ENCODE measurements around the gene XKR8.

Gene XKR8

GRCh38 chr1:27936370-27936769 is 23.4 kb upstream of the XKR8 start:
- no peaks in the 10 kb centered on the region for H3K27me3 ChIP-seq
- no peak for TF ChIP-seq Cebpa-rat (IDR thresholded peaks at IDR 0.05)
- no peak overlapping the region for H3K9ac ChIP-seq
- H3K27ac ChIP-seq, result no peak overlapping the region
- H3K9me3 ChIP-seq, result no peaks in the 10 kb centered on the region
- H3K36me3 ChIP-seq, result no peaks in the 10 kb centered on the region
- H4K20me1 ChIP-seq, result no peaks in the 10 kb centered on the region
- peaks cover 8% of the 10 kb centered on the region for H3K4me1 ChIP-seq
- no peak overlapping the region for H3K4me2 ChIP-seq
- H3K4me3 ChIP-seq, result no peak overlapping the region

GRCh38 chr1:27937524-27937836 is 22.3 kb upstream of the XKR8 start:
- H3K4me2 ChIP-seq, result no peak overlapping the region
- H3K4me1 ChIP-seq, result peaks cover 8% of the 10 kb centered on the region
- H3K9ac ChIP-seq, result no peak overlapping the region
- H3K27ac ChIP-seq, result no peak overlapping the region
- no peaks in the 10 kb centered on the region for H3K9me3 ChIP-seq
- no peak overlapping the region for H3K4me3 ChIP-seq
- H3K36me3 ChIP-seq, result no peaks in the 10 kb centered on the region
- no peak for TF ChIP-seq Cebpa-rat (IDR thresholded peaks at IDR 0.05)
- no peaks in the 10 kb centered on the region for H4K20me1 ChIP-seq
- H3K27me3 ChIP-seq, result no peaks in the 10 kb centered on the region

DNA sequence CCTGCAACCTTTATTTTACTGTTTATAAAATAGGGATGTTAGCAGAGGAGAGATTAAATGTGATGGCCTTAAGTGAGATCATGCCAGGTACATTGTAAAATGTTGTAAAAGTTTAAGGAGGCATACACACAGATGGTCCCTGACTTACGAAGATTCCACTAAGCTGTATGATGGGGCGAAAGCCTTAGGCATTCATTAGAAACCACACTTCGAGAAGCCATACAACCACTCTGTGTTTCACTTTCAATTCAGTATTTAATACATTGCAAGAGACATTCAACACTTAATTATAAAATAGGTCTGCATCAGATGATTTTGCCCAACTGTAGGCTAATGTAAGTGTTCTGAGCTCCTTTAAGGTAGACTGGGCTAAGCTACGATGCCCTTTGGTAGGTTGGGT is 21.3 kb upstream of the XKR8 start:
- H3K4me2 ChIP-seq, result no peak overlapping the region
- no peaks in the 10 kb centered on the region for H3K27me3 ChIP-seq
- TF ChIP-seq Cebpa-rat (IDR thresholded peaks at IDR 0.05), result no peak
- no peak overlapping the region for H3K27ac ChIP-seq
- no peak overlapping the region for H3K9ac ChIP-seq
- H3K4me3 ChIP-seq, result no peak overlapping the region
- H4K20me1 ChIP-seq, result no peaks in the 10 kb centered on the region
- no peaks in the 10 kb centered on the region for H3K36me3 ChIP-seq
- peaks cover 12% of the 10 kb centered on the region for H3K4me1 ChIP-seq
- H3K9me3 ChIP-seq, result no peaks in the 10 kb centered on the region

- no peaks in the 10 kb centered on the region for H3K36me3 ChIP-seq
- no peak for TF ChIP-seq Cebpa-rat (IDR thresholded peaks at IDR 0.05)
- H3K4me2 ChIP-seq, result no peak overlapping the region
- no peaks in the 10 kb centered on the region for H3K9me3 ChIP-seq
- peaks cover 6% of the 10 kb centered on the region; the same call in 1 of the 2 replicates for H3K4me1 ChIP-seq
- no peak overlapping the region for H3K4me3 ChIP-seq
- H3K9ac ChIP-seq, result no peak overlapping the region
- no peak overlapping the region for H3K27ac ChIP-seq
- H3K27me3 ChIP-seq, result no peaks in the 10 kb centered on the region
- no peaks in the 10 kb centered on the region for H4K20me1 ChIP-seq
These were observed 19.5 kb upstream of the XKR8 start for GRCh38 chr1:27940297-27940696.

DNA sequence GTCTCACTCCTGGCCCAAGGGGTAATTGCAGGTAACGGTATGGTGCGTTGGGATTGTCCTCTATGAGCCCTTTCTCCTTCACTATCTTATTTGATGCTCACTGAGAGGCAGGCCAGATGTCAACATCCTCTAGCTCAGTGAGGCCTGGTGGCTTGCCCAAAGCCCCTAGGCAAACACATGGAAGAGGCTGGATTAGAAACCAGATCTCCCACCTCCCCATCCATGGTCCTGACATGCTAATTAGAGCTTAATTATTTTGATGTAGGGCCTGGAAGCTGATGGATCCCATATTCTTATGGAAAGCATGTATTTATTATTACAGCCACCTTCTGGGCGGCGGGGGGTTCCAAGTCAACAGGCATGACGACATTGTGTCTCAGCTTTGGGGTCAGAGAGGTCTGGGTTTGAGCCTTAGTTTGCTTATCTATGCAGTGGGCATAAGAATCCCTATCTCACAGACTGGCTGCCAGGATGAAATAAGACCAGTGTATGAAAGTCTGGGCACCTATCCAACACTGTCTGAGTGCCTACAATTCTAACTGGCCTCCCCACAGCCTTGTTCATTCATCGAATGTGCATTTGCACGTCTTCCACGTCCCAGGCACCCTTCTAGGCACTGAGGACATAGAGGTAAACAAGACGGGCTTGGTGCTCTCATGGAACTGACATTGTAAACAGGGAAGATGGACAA is 18.8 kb upstream of the XKR8 start:
- H3K9ac ChIP-seq, result no peak overlapping the region
- H4K20me1 ChIP-seq, result no peaks in the 10 kb centered on the region
- no peak for TF ChIP-seq Cebpa-rat (IDR thresholded peaks at IDR 0.05)
- H3K27ac ChIP-seq, result no peak overlapping the region
- no peak overlapping the region for H3K4me3 ChIP-seq
- no peaks in the 10 kb centered on the region for H3K36me3 ChIP-seq
- no peak overlapping the region for H3K4me2 ChIP-seq
- no peaks in the 10 kb centered on the region for H3K9me3 ChIP-seq
- H3K27me3 ChIP-seq, result no peaks in the 10 kb centered on the region
- 0 out of 2 replicates have a peak, but pooled peaks cover 6% of the 10 kb centered on the region for H3K4me1 ChIP-seq

DNA sequence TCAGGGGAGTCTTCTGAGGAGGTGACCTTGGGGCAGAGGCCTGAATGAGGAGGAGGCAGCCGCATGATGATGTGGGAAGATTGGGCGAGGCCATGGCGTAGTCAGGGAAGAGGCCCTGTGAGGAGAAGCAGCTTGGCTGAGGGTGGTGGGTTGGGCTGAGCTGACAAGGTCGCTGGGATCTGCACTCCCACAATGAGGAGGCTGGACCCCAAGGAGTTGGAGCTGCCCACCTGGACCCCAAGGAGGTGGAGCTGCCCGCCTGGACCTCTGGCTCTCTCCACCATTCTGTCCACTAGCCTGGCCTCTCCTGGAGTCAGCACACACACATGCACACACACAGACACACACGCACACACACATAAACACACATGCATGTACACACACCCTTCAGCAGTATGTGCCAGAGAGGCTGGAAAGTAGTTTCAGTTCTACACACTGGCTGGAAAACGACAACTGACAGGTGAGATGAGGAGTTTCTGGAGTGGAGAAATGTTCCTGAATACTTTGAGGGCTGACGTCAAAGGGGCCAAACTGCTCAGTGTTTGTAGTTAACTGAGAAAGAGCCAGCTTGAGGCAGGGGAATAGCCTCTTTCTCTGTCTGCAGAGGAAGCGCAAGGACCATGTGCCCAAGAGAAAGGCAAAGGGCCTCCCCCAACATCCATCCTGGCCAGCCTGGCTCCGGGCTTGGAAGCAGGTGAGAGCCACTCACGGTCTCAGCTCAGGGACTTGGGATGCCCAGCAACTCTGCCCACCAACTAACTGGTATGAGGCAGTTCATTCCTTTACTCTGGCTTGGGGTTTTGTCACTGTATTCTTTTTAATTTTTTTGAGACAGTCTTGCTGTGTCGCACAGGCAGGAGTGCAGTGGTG is 17.9 kb upstream of the XKR8 start:
- Histone ChIP-seq H3K27ac (no peak overlapping the region), H3K36me3 (no peaks in the 10 kb centered on the region), H3K9me3 (no peaks in the 10 kb centered on the region), H3K4me2 (no peak overlapping the region), H4K20me1 (no peaks in the 10 kb centered on the region), H3K27me3 (no peaks in the 10 kb centered on the region), H3K4me3 (no peak overlapping the region), H3K9ac (no peak overlapping the region), H3K4me1 (0 out of 2 replicates have a peak, but pooled peaks cover 6% of the 10 kb centered on the region)
- no peak for TF ChIP-seq Cebpa-rat (IDR thresholded peaks at IDR 0.05)

- no peak overlapping the region for H3K27ac ChIP-seq
These were observed 14.8 kb upstream of the XKR8 start for GRCh38 chr1:27945020-27945419.

DNA sequence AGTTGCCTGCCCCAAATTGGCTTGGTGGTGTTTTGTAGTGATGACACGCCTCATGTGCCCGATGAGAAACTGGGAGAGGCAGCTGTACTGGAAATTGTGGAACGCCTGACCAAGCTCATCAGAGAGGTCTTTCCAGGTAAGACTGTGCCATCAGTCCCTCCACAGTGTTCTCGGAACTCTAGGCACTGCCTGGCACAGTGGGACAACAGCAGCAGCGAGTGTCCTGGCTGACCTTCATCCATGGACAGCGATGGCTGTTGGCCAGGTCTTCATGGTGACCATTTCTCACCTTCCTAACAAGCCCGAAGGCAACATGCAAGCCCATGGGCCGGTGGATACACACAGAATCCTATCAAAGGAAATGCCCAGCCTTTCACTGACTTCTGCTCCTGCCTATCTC is 10.7 kb upstream of the XKR8 start:
- Histone ChIP-seq H3K4me3 (no peak overlapping the region), H3K27me3 (no peaks in the 10 kb centered on the region), H4K20me1 (no peaks in the 10 kb centered on the region), H3K9me3 (no peaks in the 10 kb centered on the region), H3K9ac (no peak overlapping the region), H3K4me2 (no peak overlapping the region), H3K36me3 (no peaks in the 10 kb centered on the region), H3K4me1 (no peaks in the 10 kb centered on the region), H3K27ac (no peak overlapping the region)
- no peak for TF ChIP-seq Cebpa-rat (IDR thresholded peaks at IDR 0.05)

More at GRCh38 chr1:27945020-27945419, 14.8 kb upstream of the XKR8 start:
- H3K27me3 ChIP-seq, result no peaks in the 10 kb centered on the region
- H3K36me3 ChIP-seq, result no peaks in the 10 kb centered on the region
- H3K4me1 ChIP-seq, result 0 out of 2 replicates have a peak, but pooled peaks cover 6% of the 10 kb centered on the region
- no peaks in the 10 kb centered on the region for H4K20me1 ChIP-seq
- H3K9ac ChIP-seq, result no peak overlapping the region
- H3K4me3 ChIP-seq, result no peak overlapping the region
- H3K4me2 ChIP-seq, result no peak overlapping the region
- no peak for TF ChIP-seq Cebpa-rat (IDR thresholded peaks at IDR 0.05)
- H3K9me3 ChIP-seq, result no peaks in the 10 kb centered on the region

- Histone ChIP-seq H3K36me3 (no peaks in the 10 kb centered on the region), H3K4me2 (no peak overlapping the region), H4K20me1 (no peaks in the 10 kb centered on the region), H3K4me1 (no peaks in the 10 kb centered on the region), H3K27me3 (no peaks in the 10 kb centered on the region), H3K4me3 (no peak overlapping the region), H3K9ac (no peak overlapping the region), H3K27ac (no peak overlapping the region), H3K9me3 (no peaks in the 10 kb centered on the region)
- no peak for TF ChIP-seq Cebpa-rat (IDR thresholded peaks at IDR 0.05)
These were observed 8.4 kb upstream of the XKR8 start for GRCh38 chr1:27951396-27951795.

DNA sequence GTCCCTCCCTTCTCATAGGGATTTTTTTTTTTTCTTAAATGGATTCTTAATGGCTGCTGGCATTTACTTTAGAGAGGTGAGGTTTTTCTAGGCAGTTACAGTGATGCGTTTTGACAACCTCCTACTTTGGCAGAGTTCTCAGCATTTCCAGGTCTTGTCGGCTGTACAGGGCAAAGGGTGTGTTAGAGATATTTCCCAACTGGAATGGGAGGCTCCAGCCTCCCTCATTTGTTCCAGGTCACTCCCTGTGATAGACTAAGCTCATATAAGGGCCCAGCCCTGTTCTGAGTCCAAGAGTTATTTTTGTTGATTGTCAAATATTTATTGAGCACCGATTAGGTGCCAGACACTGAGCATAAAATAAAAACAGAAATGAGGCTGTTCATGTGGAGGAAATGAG is 7.6 kb upstream of the XKR8 start:
- Histone ChIP-seq H3K9me3 (no peaks in the 10 kb centered on the region), H3K27ac (no peak overlapping the region), H3K4me1 (no peaks in the 10 kb centered on the region), H3K36me3 (no peaks in the 10 kb centered on the region), H3K4me2 (no peak overlapping the region), H3K9ac (no peak overlapping the region), H3K27me3 (no peaks in the 10 kb centered on the region), H3K4me3 (no peak overlapping the region), H4K20me1 (no peaks in the 10 kb centered on the region)
- TF ChIP-seq Cebpa-rat (IDR thresholded peaks at IDR 0.05), result no peak

Data from BLaER1 (cell line).